ENCODE measurements around the gene FBXL3.
"Not testable (repeated sequence)": the region's sequence is repeated elsewhere in the genome, so short reads cannot be mapped to it uniquely, and the experiment has no call there.

The FBXL3 gene

DNA sequence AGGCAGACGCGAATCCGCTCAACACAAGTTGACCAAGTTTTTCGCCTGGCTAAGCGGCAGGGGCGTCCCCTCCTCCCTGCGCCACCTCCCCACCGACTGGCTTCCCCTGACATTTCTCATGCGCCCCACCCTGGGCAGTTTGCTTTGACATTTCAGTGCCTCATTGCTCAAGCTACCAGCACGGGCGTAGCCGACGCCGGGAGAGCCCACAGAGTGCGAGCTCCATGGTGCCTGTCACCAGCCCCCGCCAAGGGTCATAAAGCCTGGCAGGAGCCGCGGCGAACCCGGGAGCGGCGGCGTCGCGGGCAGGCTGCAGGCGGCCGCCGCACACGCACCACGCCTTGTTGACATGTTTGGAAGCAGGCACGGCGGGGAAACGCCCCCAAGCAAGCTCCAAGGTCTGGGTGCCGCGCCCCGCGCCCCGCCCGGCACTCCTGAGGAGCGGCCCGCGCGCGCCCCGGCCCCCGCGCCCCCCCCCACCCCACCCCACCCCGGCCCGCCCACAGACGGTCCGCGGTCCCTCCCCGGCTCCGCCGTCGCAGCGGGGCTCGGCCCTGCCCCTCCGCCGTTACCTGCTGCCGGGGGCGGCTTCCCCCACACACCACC, 601 bp downstream of the FBXL3 start:
- DNase-seq (ENCODE audit: low read depth, low spot score), result peak; percentile 46

- DNase-seq (ENCODE audit: low read depth, low spot score), result no peak
Observed at GRCh38 chr13:77022341-77022740, 4.6 kb downstream of the FBXL3 start.

GRCh38 chr13:77019756-77020155, 7.2 kb downstream of the FBXL3 start:
- DNase-seq (ENCODE audit: low read depth, low spot score), result no peak

- DNase-seq (ENCODE audit: low read depth, low spot score), result no peak
Observed at GRCh38 chr13:77016888-77017623, 9.9 kb downstream of the FBXL3 start.

GRCh38 chr13:77016251-77016812, 10.6 kb downstream of the FBXL3 start:
- no peak for DNase-seq (ENCODE audit: low read depth, low spot score)

- no peak for DNase-seq (ENCODE audit: low read depth, low spot score)
Observed at GRCh38 chr13:77014906-77015685, 11.9 kb downstream of the FBXL3 start.

DNA sequence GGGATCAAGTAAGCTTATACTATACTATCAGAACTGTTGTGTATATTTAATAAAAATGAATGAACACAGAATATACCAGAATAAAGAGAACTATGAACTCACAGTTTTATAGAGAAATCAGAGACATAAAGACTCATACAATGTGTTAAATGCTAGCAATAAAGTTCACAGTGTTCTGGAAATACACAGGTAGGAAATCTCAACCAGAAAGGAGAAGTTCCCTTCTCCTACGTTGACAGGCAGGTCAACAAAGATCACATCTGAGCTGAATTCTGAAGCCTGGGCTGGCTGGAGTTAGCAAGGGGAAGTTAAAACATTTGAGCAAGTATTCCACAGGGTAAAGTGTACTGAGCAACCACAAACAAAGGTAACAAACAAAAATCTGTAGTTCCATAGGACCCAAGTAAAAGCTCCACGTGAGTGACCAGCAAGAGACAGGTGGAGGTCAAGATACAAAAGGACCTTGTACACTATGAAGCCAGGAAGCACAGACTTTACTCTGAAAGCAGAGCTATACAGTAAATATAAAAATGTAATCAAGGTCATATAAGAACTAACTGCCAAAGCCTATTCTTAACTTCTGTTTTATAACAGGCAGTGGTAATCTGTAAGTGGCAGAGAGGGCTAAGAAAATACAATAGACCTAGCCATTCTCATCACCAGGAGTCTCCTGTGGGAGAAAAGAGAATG, 13.0 kb downstream of the FBXL3 start:
- no peak for DNase-seq (ENCODE audit: low read depth, low spot score)

GRCh38 chr13:77009719-77010118, 17.2 kb downstream of the FBXL3 start:
- not testable (repeated sequence) for DNase-seq (ENCODE audit: low read depth, low spot score)

DNA sequence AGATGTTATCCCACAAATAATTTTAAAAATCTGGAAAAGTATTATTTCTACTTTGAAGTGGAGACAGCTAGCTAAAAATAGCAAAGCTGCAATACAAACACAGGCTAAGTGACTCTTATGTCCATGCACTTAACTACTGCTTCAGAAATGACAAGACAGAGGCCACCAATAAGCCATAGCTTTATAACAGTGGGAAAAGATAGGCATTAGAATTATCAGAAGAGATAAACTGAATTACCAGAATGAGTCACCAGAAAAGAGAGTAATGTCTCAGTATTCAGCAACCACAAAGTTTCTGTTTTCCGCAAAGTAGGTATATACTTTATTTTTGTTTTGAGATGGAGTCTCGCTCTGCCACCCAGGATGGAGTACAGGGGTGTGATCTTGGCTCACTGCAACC, 17.9 kb downstream of the FBXL3 start:
- DNase-seq (ENCODE audit: low read depth, low spot score), result no peak

DNA sequence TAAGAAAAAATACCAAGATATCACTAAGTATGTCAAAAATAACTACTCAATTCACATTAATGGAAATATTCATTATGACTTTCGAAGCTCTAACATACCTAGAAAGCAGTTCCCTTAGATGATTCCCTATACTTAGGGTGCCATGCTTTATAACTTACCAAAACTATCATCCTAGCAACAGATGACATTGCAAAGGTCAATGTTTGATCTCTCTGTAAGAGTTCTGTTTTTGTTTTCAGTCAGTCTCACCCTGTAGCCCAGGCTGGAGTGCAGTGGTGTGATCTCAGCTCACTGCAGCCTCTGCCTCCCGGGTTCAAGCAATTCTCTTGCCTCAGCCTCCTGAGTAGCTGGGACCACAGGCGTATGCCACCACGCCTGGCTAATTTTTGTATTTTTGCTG, 18.6 kb downstream of the FBXL3 start:
- DNase-seq (ENCODE audit: low read depth, low spot score), result not testable (repeated sequence)

GRCh38 chr13:77002590-77003190, 24.3 kb downstream of the FBXL3 start:
- DNase-seq (ENCODE audit: low read depth, low spot score), result no peak

DNA sequence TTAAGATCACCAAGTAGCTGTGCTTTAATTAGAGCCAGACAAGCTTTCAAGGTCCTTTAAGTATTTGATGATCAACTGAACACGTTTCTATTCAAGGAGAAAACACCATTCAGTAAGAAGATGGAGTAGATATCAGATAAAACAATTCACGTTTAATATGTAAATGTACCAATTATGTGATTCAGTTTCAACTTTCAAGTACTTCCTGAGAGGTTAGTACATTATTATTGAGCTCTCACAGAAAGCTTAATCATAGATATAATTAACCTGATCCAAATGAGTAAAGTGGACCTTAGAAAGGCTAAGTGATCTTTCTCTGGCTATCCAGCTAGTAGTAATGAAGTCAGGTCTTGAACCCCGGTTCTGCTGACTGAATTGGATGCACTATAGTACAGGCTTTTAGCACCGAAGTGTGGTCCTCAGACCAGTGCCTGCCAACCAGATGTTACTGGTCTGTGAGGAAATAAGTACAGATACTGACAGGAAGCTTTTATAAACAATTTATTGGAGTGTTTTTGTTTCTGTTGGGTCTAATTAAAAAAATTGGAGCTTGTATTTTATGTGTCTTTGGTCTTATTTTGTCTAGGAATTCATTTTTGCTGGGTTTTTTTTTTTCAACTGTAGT, 24.9 kb downstream of the FBXL3 start:
- no peak for DNase-seq (ENCODE audit: low read depth, low spot score)

GRCh38 chr13:77001540-77001939, 25.4 kb downstream of the FBXL3 start:
- DNase-seq (ENCODE audit: low read depth, low spot score), result no peak

DNA sequence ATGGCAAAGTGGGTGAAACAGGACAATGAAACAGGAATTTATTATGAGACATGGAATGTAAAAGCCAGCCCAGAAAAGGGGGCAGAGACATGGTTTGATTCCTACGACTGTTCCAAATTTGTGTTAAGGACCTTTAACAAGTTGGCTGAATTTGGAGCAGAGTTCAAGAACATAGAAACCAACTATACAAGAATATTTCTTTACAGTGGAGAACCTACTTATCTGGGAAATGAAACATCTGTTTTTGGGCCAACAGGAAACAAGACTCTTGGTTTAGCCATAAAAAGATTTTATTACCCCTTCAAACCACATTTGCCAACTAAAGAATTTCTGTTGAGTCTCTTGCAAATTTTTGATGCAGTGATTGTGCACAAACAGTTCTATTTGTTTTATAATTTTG, 26.5 kb downstream of the FBXL3 start:
- DNase-seq (ENCODE audit: low read depth, low spot score), result no peak

GRCh38 chr13:76994281-76994680, 32.7 kb downstream of the FBXL3 start:
- DNase-seq (ENCODE audit: low read depth, low spot score), result no peak

DNA sequence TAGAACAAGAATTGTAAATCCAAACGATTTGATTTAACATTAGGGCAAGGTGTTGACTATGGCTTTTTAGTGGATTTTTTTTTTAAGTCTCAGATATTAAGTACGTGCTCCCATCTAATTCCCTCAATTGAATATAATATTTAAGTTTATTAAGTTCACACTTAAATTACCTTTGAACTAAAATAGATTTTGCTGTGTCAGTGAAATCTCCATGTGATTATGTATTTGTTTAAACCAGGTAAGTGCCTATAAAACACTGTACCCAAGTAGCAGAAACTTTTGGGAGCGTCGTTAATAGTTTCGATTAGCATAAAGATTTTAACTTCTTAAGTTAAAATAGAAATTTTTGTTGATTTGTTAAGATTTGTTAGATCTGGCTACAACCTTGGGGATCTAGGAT, 33.5 kb downstream of the FBXL3 start:
- DNase-seq (ENCODE audit: low read depth, low spot score), result no peak

- no peak for DNase-seq (ENCODE audit: low read depth, low spot score)
Observed at GRCh38 chr13:76993021-76993420, 33.9 kb downstream of the FBXL3 start.

- no peak for DNase-seq (ENCODE audit: low read depth, low spot score)
Observed at GRCh38 chr13:76992548-76993001, 34.4 kb downstream of the FBXL3 start.

- DNase-seq (ENCODE audit: low read depth, low spot score), result peak; percentile 90
Observed at GRCh38 chr13:76991796-76992547, 35.0 kb downstream of the FBXL3 start, which contains the start of gene CLN5. Gene CLN5, plus strand, starts transcription at chr13:76992081. Its CDS starts 18 bp downstream, at chr13:76992099.

DNA sequence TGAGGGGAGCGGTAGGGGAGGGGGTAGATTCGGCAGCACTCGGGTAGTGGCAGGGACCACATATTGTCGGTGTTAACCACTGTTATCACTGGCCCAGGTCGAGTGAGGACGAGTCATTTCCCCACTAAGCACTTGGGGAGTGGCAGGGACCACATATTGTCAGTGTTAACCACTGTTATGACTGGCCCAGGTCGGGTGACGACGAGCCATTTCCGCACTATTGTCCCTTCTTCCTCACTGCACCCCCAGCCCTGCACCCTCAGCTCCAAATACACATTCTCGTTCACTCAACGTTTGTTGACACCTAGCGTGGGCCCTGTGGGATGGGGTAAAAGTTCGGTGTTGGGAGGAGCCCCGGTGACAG, 35.5 kb downstream of the FBXL3 start:
- peak; percentile 59 for DNase-seq (ENCODE audit: low read depth, low spot score)

Data from activated CD4-positive, CD25-positive, alpha-beta regulatory T cell treated with anti-CD3 and anti-CD28 coated beads, Interleukin-2, amount 50 U/mL, for 16 hours (primary cell).